Stomach (tissue), 4 donors: Measurements from ENCODE around the gene RAD23A.
"Not testable (repeated sequence)": the region's sequence is repeated elsewhere in the genome, so short reads cannot be mapped to it uniquely, and the experiment has no call there.

Experiments used
- POLR2A ChIP-seq, 4 donors: fragments of 450-650 bp; IDR thresholded peaks; one replicate each; pipeline ENCODE4 v1.6.1; 2016; ENCODE audit warnings: antibody characterized with exemption in 4 of 4, control low read depth in 2 of 4, mild to moderate bottlenecking in 1 of 4, moderate library complexity in 1 of 4
- TF ChIP-seq, protein P1 (sequence below), 7 experiments: fragments of 450-650 bp in 4 of 7; fragments of 200-600 bp in 3 of 7; sonication (generic) in 3 of 7; IDR thresholded peaks; one replicate each; pipeline ENCODE4 v1.5.1; 2016 to 2019; ENCODE audit warnings: antibody characterized with exemption in 7 of 7, control low read depth in 2 of 7, mild to moderate bottlenecking in 1 of 7

DNA sequence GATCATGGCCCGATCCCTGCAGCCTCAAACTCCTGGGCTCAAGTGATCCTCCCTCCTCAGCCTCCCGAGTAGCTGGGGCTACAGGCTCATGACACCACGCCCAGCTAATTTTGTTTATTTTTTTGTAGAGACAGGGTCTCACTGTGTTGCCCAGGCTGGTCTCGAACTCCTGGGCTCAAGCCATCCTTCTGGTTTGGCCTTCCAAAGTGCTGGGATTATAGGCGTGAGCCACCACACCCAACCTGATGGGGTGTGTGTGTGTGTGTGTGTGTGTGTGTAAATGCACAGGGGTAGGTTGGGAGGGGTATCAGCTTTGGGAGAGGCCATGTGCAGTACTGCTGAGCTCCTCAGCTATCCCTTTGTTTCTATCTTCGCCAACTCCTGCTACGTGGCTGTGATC lies 30.4 kb downstream of the RAD23A start:
- TF ChIP-seq POLR2A (IDR thresholded peaks at IDR 0.05): not testable (repeated sequence)
- TF ChIP-seq, protein P1, sequence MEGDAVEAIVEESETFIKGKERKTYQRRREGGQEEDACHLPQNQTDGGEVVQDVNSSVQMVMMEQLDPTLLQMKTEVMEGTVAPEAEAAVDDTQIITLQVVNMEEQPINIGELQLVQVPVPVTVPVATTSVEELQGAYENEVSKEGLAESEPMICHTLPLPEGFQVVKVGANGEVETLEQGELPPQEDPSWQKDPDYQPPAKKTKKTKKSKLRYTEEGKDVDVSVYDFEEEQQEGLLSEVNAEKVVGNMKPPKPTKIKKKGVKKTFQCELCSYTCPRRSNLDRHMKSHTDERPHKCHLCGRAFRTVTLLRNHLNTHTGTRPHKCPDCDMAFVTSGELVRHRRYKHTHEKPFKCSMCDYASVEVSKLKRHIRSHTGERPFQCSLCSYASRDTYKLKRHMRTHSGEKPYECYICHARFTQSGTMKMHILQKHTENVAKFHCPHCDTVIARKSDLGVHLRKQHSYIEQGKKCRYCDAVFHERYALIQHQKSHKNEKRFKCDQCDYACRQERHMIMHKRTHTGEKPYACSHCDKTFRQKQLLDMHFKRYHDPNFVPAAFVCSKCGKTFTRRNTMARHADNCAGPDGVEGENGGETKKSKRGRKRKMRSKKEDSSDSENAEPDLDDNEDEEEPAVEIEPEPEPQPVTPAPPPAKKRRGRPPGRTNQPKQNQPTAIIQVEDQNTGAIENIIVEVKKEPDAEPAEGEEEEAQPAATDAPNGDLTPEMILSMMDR (IDR thresholded peaks at IDR 0.05): not testable (repeated sequence)
